MG63 (cell line): Measurements from ENCODE around the gene FSTL4. TPM values are rescaled to one million over a fixed set of nuclear protein-coding genes. Genes with fewer than 3 reads are reported as not detected.
"Not testable (repeated sequence)": the region's sequence is repeated elsewhere in the genome, so short reads cannot be mapped to it uniquely, and the experiment has no call there.

ENCODE experiments used
- DNase-seq: peaks from one replicate; pipeline ENCODE4 v3.0.0-alpha.2; 2020
- H3K27me3 ChIP-seq: fragments of 250-450 bp; sonication (Bioruptor Pico); 2 replicates; pipeline ENCODE4 v1.5.1; 2020; ENCODE audit warnings: mild to moderate bottlenecking, moderate library complexity
- H3K36me3 ChIP-seq: fragments of 250-450 bp; sonication (Bioruptor Pico); 2 replicates; pipeline ENCODE4 v1.5.1; 2020; ENCODE audit warnings: mild to moderate bottlenecking, moderate library complexity
- H3K4me3 ChIP-seq: fragments of 250-450 bp; sonication (Bioruptor Pico); 2 replicates; pipeline ENCODE4 v1.5.1; 2020; ENCODE audit warnings: mild to moderate bottlenecking, moderate library complexity
- H3K9me3 ChIP-seq: fragments of 250-450 bp; sonication (Bioruptor Pico); 2 replicates; pipeline ENCODE4 v1.5.1; 2020; ENCODE audit warnings: mild to moderate bottlenecking, moderate library complexity
- total RNA-seq: library from RNA; depleted of rRNA; stranded (reverse); fragments of >200 nt; shearing (Covaris generic); gene quantifications from 2 replicates; pipeline ENCODE4 v1.2.3, GENCODE V29; 2014; ENCODE audit warnings: low replicate concordance

The FSTL4 gene
- total RNA-seq, 1 experiment from 2014 or later, result not detected

- no peaks in the 10 kb centered on the region for H3K27me3 ChIP-seq
- no peaks in the 10 kb centered on the region for H3K9me3 ChIP-seq
Observed at GRCh38 chr5:133405275-133406034, 206.9 kb downstream of the FSTL4 start.

GRCh38 chr5:133404724-133405123 lies 207.6 kb downstream of the FSTL4 start:
- no peaks in the 10 kb centered on the region for H3K27me3 ChIP-seq
- peak; percentile 59 for DNase-seq
- no peak overlapping the region for H3K4me3 ChIP-seq
- no peaks in the 10 kb centered on the region for H3K9me3 ChIP-seq
- no peaks in the 10 kb centered on the region for H3K36me3 ChIP-seq

More at GRCh38 chr5:133405275-133406034, 206.9 kb downstream of the FSTL4 start:
- no peak overlapping the region for H3K4me3 ChIP-seq
- DNase-seq, result no peak
- no peaks in the 10 kb centered on the region for H3K36me3 ChIP-seq

GRCh38 chr5:133403741-133404364 lies 208.5 kb downstream of the FSTL4 start:
- no peaks in the 10 kb centered on the region for H3K36me3 ChIP-seq
- no peak overlapping the region for H3K4me3 ChIP-seq
- H3K9me3 ChIP-seq, result no peaks in the 10 kb centered on the region
- no peak for DNase-seq
- no peaks in the 10 kb centered on the region for H3K27me3 ChIP-seq

- H3K4me3 ChIP-seq, result no peak overlapping the region
- H3K27me3 ChIP-seq, result no peaks in the 10 kb centered on the region
- H3K36me3 ChIP-seq, result no peaks in the 10 kb centered on the region
- DNase-seq, result no peak
- H3K9me3 ChIP-seq, result no peaks in the 10 kb centered on the region
Observed at GRCh38 chr5:133402775-133403174, 209.6 kb downstream of the FSTL4 start.

- Histone ChIP-seq H3K9me3 (no peaks in the 10 kb centered on the region), H3K36me3 (no peaks in the 10 kb centered on the region), H3K4me3 (no peak overlapping the region), H3K27me3 (no peaks in the 10 kb centered on the region)
- no peak for DNase-seq
Observed at GRCh38 chr5:133401731-133402347, 210.5 kb downstream of the FSTL4 start.

GRCh38 chr5:133400831-133401351 lies 211.4 kb downstream of the FSTL4 start:
- DNase-seq, result no peak

GRCh38 chr5:133400120-133400519 lies 212.2 kb downstream of the FSTL4 start:
- Histone ChIP-seq H3K27me3 (no peaks in the 10 kb centered on the region), H3K4me3 (no peak overlapping the region), H3K36me3 (no peaks in the 10 kb centered on the region), H3K9me3 (no peaks in the 10 kb centered on the region)
- DNase-seq, result no peak

More at GRCh38 chr5:133400831-133401351, 211.4 kb downstream of the FSTL4 start:
- H3K36me3 ChIP-seq, result no peaks in the 10 kb centered on the region
- no peaks in the 10 kb centered on the region for H3K9me3 ChIP-seq
- H3K27me3 ChIP-seq, result no peaks in the 10 kb centered on the region
- H3K4me3 ChIP-seq, result no peak overlapping the region

GRCh38 chr5:133399247-133399891 lies 213.0 kb downstream of the FSTL4 start:
- Histone ChIP-seq H3K27me3 (no peaks in the 10 kb centered on the region), H3K36me3 (no peaks in the 10 kb centered on the region), H3K9me3 (no peaks in the 10 kb centered on the region), H3K4me3 (no peak overlapping the region)
- DNase-seq, result no peak

GRCh38 chr5:133398646-133399101 lies 213.7 kb downstream of the FSTL4 start:
- H3K9me3 ChIP-seq, result no peaks in the 10 kb centered on the region
- no peak for DNase-seq
- H3K36me3 ChIP-seq, result no peaks in the 10 kb centered on the region
- no peak overlapping the region for H3K4me3 ChIP-seq
- H3K27me3 ChIP-seq, result no peaks in the 10 kb centered on the region

GRCh38 chr5:133397990-133398645 lies 214.2 kb downstream of the FSTL4 start:
- DNase-seq, result no peak
- no peaks in the 10 kb centered on the region for H3K27me3 ChIP-seq

GRCh38 chr5:133397348-133397747 lies 215.0 kb downstream of the FSTL4 start:
- no peak for DNase-seq
- H3K36me3 ChIP-seq, result no peaks in the 10 kb centered on the region
- H3K4me3 ChIP-seq, result no peak overlapping the region
- no peaks in the 10 kb centered on the region for H3K27me3 ChIP-seq
- H3K9me3 ChIP-seq, result no peaks in the 10 kb centered on the region

More at GRCh38 chr5:133397990-133398645, 214.2 kb downstream of the FSTL4 start:
- H3K36me3 ChIP-seq, result no peaks in the 10 kb centered on the region
- H3K9me3 ChIP-seq, result no peaks in the 10 kb centered on the region
- no peak overlapping the region for H3K4me3 ChIP-seq

GRCh38 chr5:133396814-133397213 lies 215.5 kb downstream of the FSTL4 start:
- no peaks in the 10 kb centered on the region for H3K27me3 ChIP-seq
- H3K4me3 ChIP-seq, result no peak overlapping the region
- H3K36me3 ChIP-seq, result no peaks in the 10 kb centered on the region
- no peak for DNase-seq
- no peaks in the 10 kb centered on the region for H3K9me3 ChIP-seq

GRCh38 chr5:133396187-133396741 lies 216.1 kb downstream of the FSTL4 start:
- Histone ChIP-seq H3K4me3 (no peak overlapping the region), H3K36me3 (no peaks in the 10 kb centered on the region), H3K27me3 (no peaks in the 10 kb centered on the region), H3K9me3 (no peaks in the 10 kb centered on the region)
- DNase-seq, result no peak

GRCh38 chr5:133395207-133395606 lies 217.1 kb downstream of the FSTL4 start:
- not testable (repeated sequence) for H3K4me3 ChIP-seq, H3K9me3 ChIP-seq, DNase-seq, H3K36me3 ChIP-seq, H3K27me3 ChIP-seq

GRCh38 chr5:133394477-133394817 lies 217.9 kb downstream of the FSTL4 start:
- not testable (repeated sequence) for H3K9me3 ChIP-seq, DNase-seq, H3K4me3 ChIP-seq, H3K36me3 ChIP-seq, H3K27me3 ChIP-seq

GRCh38 chr5:133393776-133394476 lies 218.4 kb downstream of the FSTL4 start:
- peaks cover 2% of the 10 kb centered on the region; the same call in 1 of the 2 replicates for H3K27me3 ChIP-seq
- no peaks in the 10 kb centered on the region for H3K36me3 ChIP-seq
- H3K9me3 ChIP-seq, result no peaks in the 10 kb centered on the region
- DNase-seq, result no peak
- H3K4me3 ChIP-seq, result no peak overlapping the region
